GM13977 (cell line): ENCODE results near the gene BEND4.
"Not testable (repeated sequence)": the region's sequence is repeated elsewhere in the genome, so short reads cannot be mapped to it uniquely, and the experiment has no call there.

Experiments used
- DNase-seq: peaks from one replicate; pipeline ENCODE4 v3.0.0; 2012; ENCODE audit warnings: low spot score
- CTCF ChIP-seq: IDR thresholded peaks from 2 replicates; pipeline ENCODE4 v1.5.1; 2012; ENCODE audit warnings: mild to moderate bottlenecking, control low read depth; ENCODE audit not compliant: insufficient read depth; ENCODE audit errors: extremely low read depth, missing control alignments
- in situ Hi-C: fragments of 300-500 bp; cut with MboI; formaldehyde crosslinking; loops from one replicate; pipeline ENCODE4 v1.12.0; 2022; ENCODE audit warnings: low sequenced_read_pairs, low pct_unique_long_range_greater_than_20kb, mixed read lengths, inconsistent platforms; ENCODE audit not compliant: unreplicated experiment

Gene BEND4

GRCh38 chr4:42152507-42153504 lies at the start of gene BEND4:
Gene BEND4 (minus strand): TSS chr4:42152655. CDS start chr4:42152143, 512 bp downstream.
- in situ Hi-C loops = no loop called here
- DNase-seq = peak; percentile 76
- TF ChIP-seq CTCF = peak; percentile 33

GRCh38 chr4:42197341-42197740 lies 44.9 kb upstream of the BEND4 start:
- in situ Hi-C loops = no loop called here
- TF ChIP-seq CTCF = no peak
- DNase-seq = no peak

GRCh38 chr4:42172921-42173320 lies 20.5 kb upstream of the BEND4 start:
- in situ Hi-C loops = no loop called here
- TF ChIP-seq CTCF = no peak

GRCh38 chr4:42172128-42172790 lies 19.8 kb upstream of the BEND4 start:
- no peak for DNase-seq
- in situ Hi-C loops = no loop called here
- no peak for TF ChIP-seq CTCF

More at GRCh38 chr4:42172921-42173320, 20.5 kb upstream of the BEND4 start:
- DNase-seq = no peak

- in situ Hi-C loops = no loop called here
- no peak for TF ChIP-seq CTCF
- peak; percentile 78 for DNase-seq
These were observed 15.3 kb upstream of the BEND4 start for GRCh38 chr4:42167709-42168108.

GRCh38 chr4:42166186-42166585 lies 13.7 kb upstream of the BEND4 start:
- in situ Hi-C loops = not testable (repeated sequence)

GRCh38 chr4:42159271-42160001 lies 7.0 kb upstream of the BEND4 start:
- no peak for DNase-seq
- in situ Hi-C loops = no loop called here
- TF ChIP-seq CTCF = no peak

More at GRCh38 chr4:42166186-42166585, 13.7 kb upstream of the BEND4 start:
- DNase-seq = not testable (repeated sequence)
